Activated CD4-positive, alpha-beta T cell treated with anti-CD3 and anti-CD28 coated beads, Interleukin-2, amount 10 ng/mL, durations not matched to agents 7 days and 5 days (primary cell): Measurements from ENCODE around the gene NWD2. TPM values are rescaled to one million over a fixed set of nuclear protein-coding genes. Genes with fewer than 3 reads are reported as not detected.

Experiments used
- CTCF ChIA-PET: fragments of 350-600 bp; sonication (Branson Sonifier 250); formaldehyde crosslinking; loops from one replicate; lab custom pipeline; 2021; ENCODE audit warnings: antibody characterized with exemption; lab: Charles Lee
- POLR2A ChIA-PET: fragments of 350-600 bp; sonication (Branson Sonifier 250); formaldehyde crosslinking; loops from one replicate; lab custom pipeline; 2021; ENCODE audit warnings: antibody characterized with exemption; lab: Charles Lee
- DNase-seq: peaks from one replicate; pipeline ENCODE4 v3.0.0-alpha.2; 2020
- H3K27ac Mint-ChIP-seq: one replicate; pipeline ENCODE4 v1.8.0; 2021; ENCODE audit warnings: mild to moderate bottlenecking, moderate library complexity, mixed read lengths
- H3K27me3 Mint-ChIP-seq: one replicate; pipeline ENCODE4 v1.8.0; 2021; ENCODE audit warnings: mixed read lengths
- H3K36me3 Mint-ChIP-seq: one replicate; pipeline ENCODE4 v1.8.0; 2021; ENCODE audit warnings: low read depth, mixed read lengths
- H3K4me1 Mint-ChIP-seq: one replicate; pipeline ENCODE4 v1.8.0; 2021; ENCODE audit warnings: mixed read lengths
- H3K4me3 Mint-ChIP-seq: one replicate; pipeline ENCODE4 v1.8.0; 2021; ENCODE audit warnings: mild to moderate bottlenecking, moderate library complexity, mixed read lengths
- H3K9me3 Mint-ChIP-seq: one replicate; pipeline ENCODE4 v1.8.0; 2021; ENCODE audit warnings: mixed read lengths
- total RNA-seq, 2 experiments: library from RNA; stranded (reverse); gene quantifications; one replicate each; pipeline ENCODE4 v1.2.3, GENCODE V29; 2021

The NWD2 gene
- total RNA-seq, 2 experiments from 2014 or later: not detected

DNA sequence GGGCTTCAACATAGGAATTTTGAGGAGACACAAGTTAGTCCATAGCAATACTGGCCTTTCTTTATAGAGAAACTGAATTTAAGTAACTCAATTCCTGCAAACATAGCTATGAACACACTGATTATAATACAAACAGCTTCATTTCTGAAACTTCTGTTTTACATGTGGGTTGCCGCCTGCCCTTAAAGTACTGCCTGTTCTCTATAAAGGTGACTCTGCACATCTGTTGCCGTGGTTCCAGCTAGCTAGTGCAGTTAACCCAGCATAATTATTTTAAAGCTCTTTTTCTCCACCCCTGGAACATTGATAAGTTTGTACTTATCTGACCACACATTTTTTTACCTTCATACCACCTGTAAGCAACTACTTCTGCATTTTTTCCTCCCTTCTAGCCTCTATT lies 177.6 kb downstream of the NWD2 start:
- ChIA-PET CTCF (interaction anchor here (1.2 kb wide), 1 partner anchor 13 kb away, joined by 3 read pairs; no protein-coding TSS in a partner anchor), POLR2A (no interaction called here)
- DNase-seq: no peak
- H3K9me3 Mint-ChIP-seq: peaks cover 3% of the 10 kb centered on the region
- no peaks in the 10 kb centered on the region for H3K4me1 Mint-ChIP-seq
- H3K27me3 Mint-ChIP-seq: peaks cover 18% of the 10 kb centered on the region
- H3K4me3 Mint-ChIP-seq: no peak overlapping the region
- no peaks in the 10 kb centered on the region for H3K36me3 Mint-ChIP-seq
- no peak overlapping the region for H3K27ac Mint-ChIP-seq

DNA sequence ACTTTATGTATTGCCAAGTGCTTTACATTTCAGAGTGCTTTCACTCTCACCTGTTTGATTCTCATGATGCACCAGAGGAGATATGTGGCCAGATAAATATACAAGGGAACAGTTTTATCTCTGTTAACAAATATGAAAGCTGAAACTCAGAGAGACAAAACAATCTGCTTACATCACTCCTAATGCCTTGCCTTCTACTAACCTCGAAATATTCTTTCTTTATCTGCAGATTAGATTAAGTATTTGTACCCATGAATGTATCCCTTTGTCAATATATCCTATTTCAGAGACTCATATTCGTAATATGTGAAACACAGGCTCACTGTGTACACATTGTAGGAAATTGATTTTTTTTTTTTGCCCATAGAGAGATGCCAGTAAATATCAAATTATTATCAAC lies 178.1 kb downstream of the NWD2 start:
- Mint-ChIP-seq H3K27ac (no peak overlapping the region), H3K27me3 (peaks cover 23% of the 10 kb centered on the region), H3K9me3 (peaks cover 3% of the 10 kb centered on the region), H3K4me1 (no peaks in the 10 kb centered on the region), H3K4me3 (no peak overlapping the region), H3K36me3 (no peaks in the 10 kb centered on the region)
- DNase-seq: no peak
- ChIA-PET CTCF (interaction anchor here (1.2 kb wide), 1 partner anchor 12 kb away, joined by 3 read pairs; no protein-coding TSS in a partner anchor), POLR2A (no interaction called here)

DNA sequence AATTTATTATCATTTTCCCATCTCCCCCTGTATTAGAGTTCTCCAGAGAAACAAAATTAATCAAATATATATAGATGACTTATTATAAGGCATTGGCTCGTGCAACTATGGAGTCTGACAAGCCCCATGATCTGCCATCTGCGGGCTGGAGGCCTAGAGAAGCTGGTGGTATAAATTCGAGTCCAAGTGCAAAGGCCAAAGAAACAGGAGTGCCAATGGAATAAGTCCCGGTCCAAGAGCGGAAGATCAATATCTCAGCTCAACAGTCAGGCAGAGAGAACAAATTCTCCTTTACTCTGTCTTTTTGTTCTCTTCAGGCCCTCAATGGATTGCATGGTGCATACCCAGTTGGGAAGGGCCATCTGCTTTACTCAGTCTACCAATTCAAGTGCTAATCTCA lies 178.8 kb downstream of the NWD2 start:
- Mint-ChIP-seq H3K27me3 (peaks cover 26% of the 10 kb centered on the region), H3K4me1 (no peaks in the 10 kb centered on the region), H3K9me3 (peaks cover 3% of the 10 kb centered on the region), H3K4me3 (no peak overlapping the region), H3K36me3 (no peaks in the 10 kb centered on the region), H3K27ac (no peak overlapping the region)
- POLR2A ChIA-PET: no interaction called here
- CTCF ChIA-PET: interaction anchor here (1.2 kb wide), 1 partner anchor 9 kb away, joined by 6 read pairs; no protein-coding TSS in a partner anchor
- no peak for DNase-seq

DNA sequence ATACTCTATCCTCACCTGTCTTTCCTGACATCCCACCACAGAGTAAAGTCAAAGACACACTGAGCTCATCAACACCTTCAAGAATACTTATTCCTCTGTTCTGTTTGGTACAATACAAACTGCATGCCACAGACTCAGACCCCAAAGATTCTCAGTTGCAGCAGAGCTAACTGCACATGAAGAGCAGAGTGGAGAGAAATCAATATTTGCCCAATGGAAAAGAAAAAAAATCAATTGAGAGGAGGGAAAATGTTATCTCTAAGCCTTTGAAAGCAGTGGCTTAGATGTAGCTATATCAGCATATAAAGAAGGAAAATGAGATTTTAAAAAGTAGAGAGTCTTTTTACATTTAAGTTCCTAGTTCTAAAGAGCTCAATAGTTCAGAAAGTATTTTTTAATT lies 180.2 kb downstream of the NWD2 start:
- POLR2A ChIA-PET: no interaction called here
- Mint-ChIP-seq H3K4me3 (no peak overlapping the region), H3K27ac (no peak overlapping the region), H3K9me3 (no peaks in the 10 kb centered on the region), H3K36me3 (no peaks in the 10 kb centered on the region), H3K27me3 (peaks cover 21% of the 10 kb centered on the region), H3K4me1 (no peaks in the 10 kb centered on the region)
- DNase-seq: no peak
- CTCF ChIA-PET: no interaction called here

DNA sequence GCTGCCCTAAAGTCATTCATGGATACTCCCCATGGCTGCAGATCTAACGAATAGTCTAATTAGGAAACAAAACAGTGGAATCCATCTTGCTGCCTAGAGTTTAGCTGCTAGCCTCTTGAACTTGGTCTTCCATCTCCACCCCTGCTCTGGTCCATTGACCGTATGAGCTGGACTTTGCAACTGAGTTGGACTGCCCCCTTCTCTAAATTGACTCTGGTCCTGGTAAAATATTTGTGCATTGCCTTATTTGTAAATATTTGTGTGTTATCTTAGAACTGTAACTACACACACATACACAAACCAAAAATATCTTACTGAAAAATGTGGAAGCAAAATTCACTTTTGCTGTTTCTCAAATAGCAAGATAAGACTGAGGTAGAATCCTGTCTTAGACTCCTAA lies 181.3 kb downstream of the NWD2 start:
- no peak overlapping the region for H3K27ac Mint-ChIP-seq
- H3K9me3 Mint-ChIP-seq: no peaks in the 10 kb centered on the region
- ChIA-PET POLR2A (no interaction called here), CTCF (no interaction called here)
- peaks cover 20% of the 10 kb centered on the region for H3K27me3 Mint-ChIP-seq
- no peaks in the 10 kb centered on the region for H3K36me3 Mint-ChIP-seq
- H3K4me1 Mint-ChIP-seq: no peaks in the 10 kb centered on the region
- no peak overlapping the region for H3K4me3 Mint-ChIP-seq
- DNase-seq: no peak

DNA sequence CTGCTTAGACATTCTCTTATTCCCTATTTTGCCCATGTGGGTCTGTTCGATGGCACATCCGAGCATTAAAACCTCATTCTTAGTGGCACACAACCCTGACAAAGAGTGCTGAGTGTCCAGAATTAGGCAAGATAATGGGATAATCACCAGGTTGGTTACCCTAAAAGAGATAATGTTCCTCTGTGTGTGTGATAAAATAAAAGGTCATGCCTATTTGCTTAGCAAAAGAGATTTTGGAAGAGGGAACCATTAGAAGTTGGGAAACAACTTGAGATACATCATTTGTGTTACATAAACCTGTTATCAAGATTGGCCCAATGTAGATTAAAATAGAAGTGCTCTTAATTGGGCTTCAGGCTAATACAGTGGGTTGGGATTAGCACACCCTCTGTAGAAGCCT lies 182.7 kb downstream of the NWD2 start:
- no peak for DNase-seq
- ChIA-PET POLR2A (no interaction called here), CTCF (no interaction called here)
- Mint-ChIP-seq H3K27ac (no peak overlapping the region), H3K4me1 (no peaks in the 10 kb centered on the region), H3K36me3 (no peaks in the 10 kb centered on the region), H3K27me3 (peaks cover 24% of the 10 kb centered on the region), H3K4me3 (no peak overlapping the region), H3K9me3 (no peaks in the 10 kb centered on the region)

DNA sequence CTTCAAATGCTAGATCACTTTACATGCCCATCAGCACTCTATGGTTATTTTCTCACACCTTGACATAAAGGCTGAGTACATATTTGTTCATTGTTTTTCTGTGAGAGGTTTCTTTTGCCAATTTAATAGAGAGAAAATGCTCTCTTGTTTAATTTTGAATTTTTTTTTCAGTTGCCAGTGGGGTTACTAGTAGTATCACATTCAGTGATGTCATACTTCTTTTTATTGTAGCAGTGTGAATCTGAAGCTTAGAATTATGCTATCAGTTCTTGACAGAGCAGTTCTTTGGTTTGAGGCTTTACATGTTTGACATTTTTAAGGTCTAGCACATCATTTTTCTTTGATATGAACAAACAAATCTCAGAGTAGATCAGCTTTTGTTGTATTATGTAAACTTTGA lies 185.4 kb downstream of the NWD2 start:
- ChIA-PET CTCF (no interaction called here), POLR2A (no interaction called here)
- no peak for DNase-seq
- no peak overlapping the region for H3K27ac Mint-ChIP-seq
- no peak overlapping the region for H3K4me3 Mint-ChIP-seq
- peaks cover 26% of the 10 kb centered on the region for H3K27me3 Mint-ChIP-seq
- H3K4me1 Mint-ChIP-seq: no peaks in the 10 kb centered on the region
- no peaks in the 10 kb centered on the region for H3K9me3 Mint-ChIP-seq
- no peaks in the 10 kb centered on the region for H3K36me3 Mint-ChIP-seq

DNA sequence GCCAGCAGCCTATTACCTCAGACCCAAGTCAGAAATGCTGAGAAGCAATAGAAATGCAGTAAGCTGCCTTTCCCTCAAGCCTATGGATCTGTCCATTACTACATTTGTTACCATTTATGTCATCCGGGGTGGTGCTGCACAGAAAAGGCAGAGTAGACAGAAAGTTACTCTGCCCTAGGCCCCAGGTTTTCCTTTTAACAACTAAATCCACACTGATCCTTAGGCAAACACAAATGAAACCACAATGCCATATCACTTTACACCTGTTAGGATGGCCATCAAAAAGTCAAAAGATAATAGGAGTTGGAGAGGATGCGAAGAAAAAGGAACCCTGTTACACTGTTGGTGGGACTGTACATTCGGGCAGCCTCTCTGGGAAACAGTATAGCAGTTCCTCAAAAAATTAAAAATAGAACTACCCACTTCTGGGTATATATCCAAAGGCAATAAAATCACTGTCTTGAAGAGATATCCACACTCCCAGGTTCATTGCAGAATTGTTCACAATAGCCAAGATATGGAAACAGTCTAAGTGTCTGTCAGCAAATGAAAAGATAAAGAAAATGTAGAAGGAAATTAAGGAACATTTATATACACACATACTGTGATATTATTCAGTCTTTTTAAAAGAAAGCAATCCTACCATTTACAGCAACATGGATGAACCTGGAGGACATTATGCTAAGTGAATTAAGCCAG lies 186.3 kb downstream of the NWD2 start:
- DNase-seq: no peak
- H3K27ac Mint-ChIP-seq: no peak overlapping the region
- H3K4me3 Mint-ChIP-seq: no peak overlapping the region
- H3K27me3 Mint-ChIP-seq: peaks cover 23% of the 10 kb centered on the region
- H3K36me3 Mint-ChIP-seq: no peaks in the 10 kb centered on the region
- no peaks in the 10 kb centered on the region for H3K4me1 Mint-ChIP-seq
- POLR2A ChIA-PET: no interaction called here
- H3K9me3 Mint-ChIP-seq: no peaks in the 10 kb centered on the region
- CTCF ChIA-PET: no interaction called here

DNA sequence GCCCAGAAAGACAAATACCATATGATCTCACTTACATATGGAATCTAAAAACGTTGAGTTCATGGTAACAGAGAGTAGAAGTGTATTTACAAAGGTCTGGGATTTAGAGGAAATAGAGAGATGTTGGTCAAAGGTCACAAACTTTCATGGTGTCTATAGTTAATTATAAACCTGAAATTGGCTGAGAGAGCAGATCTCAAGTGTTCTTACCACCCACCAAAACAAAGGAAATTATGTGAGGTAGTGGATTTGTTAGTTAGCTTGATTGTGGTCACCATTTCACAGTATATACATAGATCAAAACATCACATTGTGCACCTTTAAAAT lies 186.8 kb downstream of the NWD2 start:
- no peak for DNase-seq
- H3K9me3 Mint-ChIP-seq: no peaks in the 10 kb centered on the region
- H3K4me3 Mint-ChIP-seq: no peak overlapping the region
- peaks cover 20% of the 10 kb centered on the region for H3K27me3 Mint-ChIP-seq
- ChIA-PET POLR2A (no interaction called here), CTCF (no interaction called here)
- no peaks in the 10 kb centered on the region for H3K36me3 Mint-ChIP-seq
- H3K27ac Mint-ChIP-seq: no peak overlapping the region
- H3K4me1 Mint-ChIP-seq: no peaks in the 10 kb centered on the region

DNA sequence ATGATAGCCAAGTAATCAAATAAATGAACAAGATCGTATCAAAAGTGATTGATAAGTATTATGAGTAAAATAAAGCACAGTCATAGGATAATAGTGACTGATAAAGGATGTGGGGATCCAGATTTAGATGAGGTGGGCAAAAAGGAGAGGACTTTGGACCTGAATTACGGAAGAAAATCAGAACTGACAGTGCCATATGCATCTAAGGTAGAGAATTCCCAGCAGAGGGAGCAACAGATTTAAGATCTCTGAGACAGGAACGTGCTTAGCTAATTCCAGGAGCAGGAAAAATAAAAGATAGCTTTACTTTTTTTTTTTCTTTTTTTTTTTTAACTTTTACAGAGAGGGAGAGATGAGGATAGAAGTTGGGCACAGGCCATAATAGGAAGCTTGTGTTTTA lies 189.9 kb downstream of the NWD2 start:
- Mint-ChIP-seq H3K27me3 (peaks cover 15% of the 10 kb centered on the region), H3K9me3 (no peaks in the 10 kb centered on the region), H3K4me1 (no peaks in the 10 kb centered on the region), H3K36me3 (no peaks in the 10 kb centered on the region), H3K27ac (no peak overlapping the region), H3K4me3 (no peak overlapping the region)
- no peak for DNase-seq
- POLR2A ChIA-PET: no interaction called here
- CTCF ChIA-PET: interaction anchor here (1.4 kb wide), 1 partner anchor 13 kb away, joined by 3 read pairs; no protein-coding TSS in a partner anchor

DNA sequence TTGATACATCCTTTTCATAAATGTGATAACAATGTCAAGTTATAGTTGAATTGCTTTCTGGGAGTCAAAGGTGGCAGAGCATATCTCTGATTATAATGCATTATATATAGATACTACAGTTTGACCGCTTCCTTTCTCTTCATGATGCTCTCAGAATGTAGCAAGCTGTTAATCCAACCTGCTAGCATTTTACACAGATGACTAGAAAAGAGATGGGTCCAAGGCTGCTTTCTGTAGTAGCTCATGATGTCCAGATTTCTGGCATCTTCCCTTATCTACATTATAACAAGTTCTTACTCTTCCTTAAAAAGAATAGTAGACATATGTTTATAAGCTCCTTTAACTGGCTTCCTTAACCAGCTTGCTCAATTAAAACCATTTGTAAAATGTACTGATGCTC lies 192.0 kb downstream of the NWD2 start:
- ChIA-PET POLR2A (no interaction called here), CTCF (no interaction called here)
- H3K27me3 Mint-ChIP-seq: peaks cover 20% of the 10 kb centered on the region
- no peak for DNase-seq
- H3K36me3 Mint-ChIP-seq: no peaks in the 10 kb centered on the region
- H3K4me3 Mint-ChIP-seq: no peak overlapping the region
- H3K9me3 Mint-ChIP-seq: no peaks in the 10 kb centered on the region
- no peaks in the 10 kb centered on the region for H3K4me1 Mint-ChIP-seq
- H3K27ac Mint-ChIP-seq: no peak overlapping the region

DNA sequence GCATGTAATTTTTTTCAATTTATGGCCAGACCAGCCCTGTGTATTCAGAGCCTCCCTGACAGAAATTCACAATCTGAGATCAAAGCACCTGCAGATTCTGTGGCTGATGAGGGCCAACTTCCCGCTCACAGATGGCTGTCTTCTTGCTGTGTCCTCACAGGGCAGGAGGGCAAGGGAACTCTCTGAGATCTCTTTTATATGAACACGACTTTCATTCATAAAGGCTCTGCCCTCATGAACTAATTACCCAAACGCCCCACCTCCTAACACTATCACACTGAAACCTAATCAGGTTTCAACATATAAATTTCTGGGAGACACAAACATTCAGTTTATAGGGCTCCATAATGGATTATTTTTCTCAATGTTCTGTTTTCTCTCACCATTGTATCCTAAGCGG lies 192.6 kb downstream of the NWD2 start:
- peaks cover 17% of the 10 kb centered on the region for H3K27me3 Mint-ChIP-seq
- POLR2A ChIA-PET: no interaction called here
- H3K4me1 Mint-ChIP-seq: no peaks in the 10 kb centered on the region
- CTCF ChIA-PET: no interaction called here
- no peak overlapping the region for H3K27ac Mint-ChIP-seq
- H3K9me3 Mint-ChIP-seq: no peaks in the 10 kb centered on the region
- DNase-seq: no peak
- H3K4me3 Mint-ChIP-seq: no peak overlapping the region
- H3K36me3 Mint-ChIP-seq: no peaks in the 10 kb centered on the region

DNA sequence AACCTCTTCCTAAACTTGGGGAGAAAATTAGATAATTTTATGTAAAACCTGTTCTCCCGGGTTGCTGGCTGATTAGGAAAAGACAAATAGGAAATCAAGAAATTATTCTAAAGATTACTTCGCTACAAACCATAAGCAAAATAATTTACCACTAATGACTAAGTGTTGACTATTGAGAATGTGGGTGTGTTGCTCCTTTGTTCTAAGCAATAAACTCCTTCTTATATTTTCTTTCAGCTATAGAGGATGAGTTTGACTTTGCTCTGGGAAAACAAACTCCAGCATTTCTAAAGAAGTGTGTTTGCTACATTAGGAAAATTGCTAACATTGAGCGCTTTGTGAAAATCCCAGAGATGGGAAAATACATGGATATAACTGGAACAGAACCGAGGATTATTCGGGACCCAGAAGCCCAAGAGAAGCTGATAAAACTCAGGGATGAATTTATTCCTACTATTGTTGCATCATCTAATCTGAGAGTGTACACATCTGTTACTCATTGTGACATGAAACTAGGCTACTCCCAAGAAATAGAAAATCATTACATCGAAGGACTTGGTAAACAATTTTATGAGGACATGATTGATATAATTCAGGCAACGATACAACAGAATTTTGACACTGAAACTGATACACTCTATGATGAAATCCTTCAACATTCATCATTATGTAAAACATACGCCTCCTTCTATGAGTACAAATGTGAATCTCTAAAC lies 194.2 kb downstream of the NWD2 start:
- Mint-ChIP-seq H3K36me3 (no peaks in the 10 kb centered on the region), H3K4me1 (no peaks in the 10 kb centered on the region), H3K9me3 (no peaks in the 10 kb centered on the region), H3K27me3 (peaks cover 13% of the 10 kb centered on the region), H3K4me3 (no peak overlapping the region), H3K27ac (no peak overlapping the region)
- CTCF ChIA-PET: no interaction called here
- DNase-seq: no peak
- POLR2A ChIA-PET: no interaction called here
